Loucy (cell line): ENCODE results near the gene IGHMBP2.

Source experiments
- H2AFZ ChIP-seq: fragments of 200-600 bp; sonication (generic); 2 replicates; pipeline ENCODE4 v1.6.0; 2016; ENCODE audit warnings: antibody characterized with exemption, mild to moderate bottlenecking, low read length, moderate library complexity
- H3F3A ChIP-seq: fragments of 200-600 bp; 2 replicates; pipeline ENCODE4 v1.6.0; 2016; ENCODE audit warnings: antibody characterized with exemption, low read depth, mild to moderate bottlenecking
- H3K27me3 ChIP-seq: fragments of 200-600 bp; sonication (generic); 2 replicates; pipeline ENCODE4 v1.6.1; 2014; ENCODE audit warnings: low read length, mild to moderate bottlenecking; ENCODE audit not compliant: insufficient read depth, poor library complexity, severe bottlenecking
- H3K36me3 ChIP-seq: fragments of 200-600 bp; sonication (generic); 2 replicates; pipeline ENCODE4 v1.6.1; 2016; ENCODE audit warnings: low read length; ENCODE audit not compliant: insufficient read depth
- H3K4me1 ChIP-seq: fragments of 200-600 bp; sonication (generic); 2 replicates; pipeline ENCODE4 v1.5.1; 2014; ENCODE audit warnings: low read length, mild to moderate bottlenecking; ENCODE audit not compliant: insufficient read depth, poor library complexity, severe bottlenecking
- H3K4me2 ChIP-seq: fragments of 200-600 bp; sonication (generic); 2 replicates; pipeline ENCODE4 v1.6.0; 2014; ENCODE audit warnings: antibody characterized with exemption, low read length, low read depth, mild to moderate bottlenecking; ENCODE audit not compliant: poor library complexity, severe bottlenecking
- H3K4me3 ChIP-seq: fragments of 200-600 bp; sonication (generic); 2 replicates; pipeline ENCODE4 v1.5.1; 2014; ENCODE audit warnings: low read length, mild to moderate bottlenecking, mixed read lengths; ENCODE audit not compliant: poor library complexity, severe bottlenecking
- H3K79me2 ChIP-seq: fragments of 200-600 bp; sonication (generic); 2 replicates; pipeline ENCODE4 v1.6.1; 2014; ENCODE audit warnings: low read length; ENCODE audit not compliant: insufficient read depth
- H3K9ac ChIP-seq: fragments of 200-600 bp; sonication (generic); 2 replicates; pipeline ENCODE4 v1.6.0; 2014; ENCODE audit warnings: mild to moderate bottlenecking, low read depth, low read length, moderate library complexity; ENCODE audit not compliant: poor library complexity, severe bottlenecking
- H3K9me2 ChIP-seq: fragments of 200-600 bp; sonication (generic); replicated peaks from 2 replicates; pipeline ENCODE4 v1.6.1; 2016; ENCODE audit warnings: low read depth, low read length, mixed read lengths
- H3K9me3 ChIP-seq: fragments of 200-600 bp; sonication (generic); 2 replicates; pipeline ENCODE4 v1.6.1; 2014; ENCODE audit warnings: mild to moderate bottlenecking, antibody characterized with exemption, low read length, low read depth; ENCODE audit not compliant: insufficient read depth
- H4K20me1 ChIP-seq: fragments of 200-600 bp; sonication (generic); 2 replicates; pipeline ENCODE4 v1.6.0; 2014; ENCODE audit warnings: antibody characterized with exemption, low read length, mild to moderate bottlenecking; ENCODE audit not compliant: insufficient read depth, poor library complexity, severe bottlenecking
- CTCF ChIP-seq: fragments of 200-600 bp; sonication (generic); conservative IDR thresholded peaks from 2 replicates; pipeline ENCODE4 v1.5.1; 2014; ENCODE audit warnings: mild to moderate bottlenecking, antibody characterized with exemption, low read length
- EZH2phosphoT487 ChIP-seq: fragments of 200-600 bp; IDR thresholded peaks from 2 replicates; pipeline ENCODE4 v1.6.1; 2018; ENCODE audit warnings: antibody characterized with exemption, mild to moderate bottlenecking, moderate library complexity, borderline replicate concordance

Gene IGHMBP2

GRCh38 chr11:68932933-68933577, 29.4 kb downstream of the IGHMBP2 start:
- Histone ChIP-seq H3K4me2 (no peak overlapping the region), H3K9ac (no peak overlapping the region), H3K9me3 (no peaks in the 10 kb centered on the region), H3K9me2 (no peaks in the 10 kb centered on the region), H3K79me2 (no peaks in the 10 kb centered on the region), H3K4me1 (no peaks in the 10 kb centered on the region), H4K20me1 (no peaks in the 10 kb centered on the region), H3K4me3 (no peak overlapping the region), H3F3A (no peaks in the 10 kb centered on the region), H3K36me3 (peaks cover 59% of the 10 kb centered on the region; the same call in 1 of the 2 replicates), H3K27me3 (no peaks in the 10 kb centered on the region), H2AFZ (no peak overlapping the region)
- no peak for TF ChIP-seq EZH2phosphoT487
- no peak for TF ChIP-seq CTCF

GRCh38 chr11:68933605-68934320, 30.1 kb downstream of the IGHMBP2 start:
- H3K4me3 ChIP-seq: no peak overlapping the region
- peaks cover 52% of the 10 kb centered on the region; the same call in 1 of the 2 replicates for H3K36me3 ChIP-seq
- H3F3A ChIP-seq: no peaks in the 10 kb centered on the region
- no peak overlapping the region for H3K9ac ChIP-seq
- no peak for TF ChIP-seq CTCF
- TF ChIP-seq EZH2phosphoT487: no peak
- no peaks in the 10 kb centered on the region for H3K79me2 ChIP-seq
- H3K9me3 ChIP-seq: no peaks in the 10 kb centered on the region
- H2AFZ ChIP-seq: no peak overlapping the region
- H4K20me1 ChIP-seq: no peaks in the 10 kb centered on the region
- no peaks in the 10 kb centered on the region for H3K27me3 ChIP-seq
- no peaks in the 10 kb centered on the region for H3K9me2 ChIP-seq
- H3K4me1 ChIP-seq: no peaks in the 10 kb centered on the region
- H3K4me2 ChIP-seq: no peak overlapping the region

GRCh38 chr11:68934321-68934645, 30.6 kb downstream of the IGHMBP2 start:
- Histone ChIP-seq H3K9me2 (no peaks in the 10 kb centered on the region), H3K27me3 (no peaks in the 10 kb centered on the region), H3K9me3 (no peaks in the 10 kb centered on the region), H3K4me2 (no peak overlapping the region), H3K4me3 (no peak overlapping the region), H3K79me2 (no peaks in the 10 kb centered on the region), H3F3A (no peaks in the 10 kb centered on the region), H3K9ac (no peak overlapping the region), H3K36me3 (peaks cover 47% of the 10 kb centered on the region; the same call in 1 of the 2 replicates), H2AFZ (no peak overlapping the region), H3K4me1 (no peaks in the 10 kb centered on the region), H4K20me1 (no peaks in the 10 kb centered on the region)
- TF ChIP-seq EZH2phosphoT487 (no peak), CTCF (no peak)
